Heart right ventricle (tissue), 16 donors: ENCODE measurements around the gene ASPSCR1. TPM values are rescaled to one million over a fixed set of nuclear protein-coding genes. Genes with fewer than 3 reads are reported as not detected.
A peak's percentile ranks its signal among the peaks of the same experiment; 100 is the strongest.

ENCODE experiments used
- ATAC-seq, 8 donors: fragments of 200-7000 bp; cut with Tn5 transposase; one replicate each; pipeline ENCODE4 v1.9.1; 2020; ENCODE audit warnings: mild to moderate bottlenecking in 8 of 8, moderate library complexity in 8 of 8, moderate number of reproducible peaks in 1 of 8
- DNase-seq, 2 donors: peaks; one replicate each; pipeline ENCODE4 v3.0.0-alpha.2; 2020
- H3K27ac ChIP-seq, 10 donors: fragments of 200-600 bp; sonication (generic) in 2 of 10; one replicate each; pipeline versions ENCODE4 v1.5.0 to v1.8.0; 2020 to 2022; ENCODE audit warnings: mild to moderate bottlenecking in 3 of 10
- H3K27me3 ChIP-seq, 7 donors: fragments of 200-600 bp; one replicate each; pipeline ENCODE4 v1.8.0; 2021 to 2022; ENCODE audit warnings: mild to moderate bottlenecking in 2 of 7
- H3K36me3 ChIP-seq, 9 donors: fragments of 200-600 bp; sonication (generic) in 1 of 9; one replicate each; pipeline versions ENCODE4 v1.5.0 to v1.8.0; 2020 to 2022; ENCODE audit warnings: mild to moderate bottlenecking in 2 of 9
- H3K4me1 ChIP-seq, 9 donors: fragments of 200-600 bp; sonication (generic) in 1 of 9; one replicate each; pipeline versions ENCODE4 v1.5.0 to v1.8.0; 2020 to 2022; ENCODE audit warnings: mild to moderate bottlenecking in 4 of 9
- H3K4me3 ChIP-seq, 10 donors: fragments of 200-600 bp; sonication (generic) in 2 of 10; one replicate each; pipeline versions ENCODE4 v1.5.0 to v1.8.0; 2020 to 2022; ENCODE audit warnings: mild to moderate bottlenecking in 7 of 10, moderate library complexity in 2 of 10
- H3K9me3 ChIP-seq, 11 donors: fragments of 200-600 bp in 10 of 11; sonication (generic) in 2 of 11; one replicate each; pipeline versions ENCODE4 v1.5.0 to v1.8.0; 2013 to 2022; ENCODE audit warnings: mild to moderate bottlenecking in 2 of 11, control low read depth in 1 of 11, moderate library complexity in 1 of 11
- WGBS, 2 donors: extraction: QIAGEN DNeasy Blood & Tissue Kit; methylation state at CpG; one replicate each; pipeline ENCODE4 v1.1.7; 2013; ENCODE audit warnings: inconsistent platforms in 1 of 2; 5-methylcytosine and 5-hydroxymethylcytosine counted together
- intact Hi-C, 10 donors: fragments of 100-400 bp; cut with DNase I; formaldehyde crosslinking; loops; one replicate each; pipeline versions ENCODE4 v1.11.1 to v1.14.2; 2022
- polyA plus RNA-seq, 2 donors: library from polyadenylated mRNA; stranded (reverse); fragments of 200-250 nt; gene quantifications; one replicate each; pipeline ENCODE4 v1.2.3, GENCODE V29; 2013
- total RNA-seq, 10 donors: library from RNA; stranded (reverse); fragmentation: NEBNext Ultra II Directional in 3 of 10; extraction: Animal tissue kit (Norgen Biotek cat#: 25700) in 3 of 10; gene quantifications; one replicate each; pipeline versions ENCODE4 v1.2.1 to v1.2.4, GENCODE V29; 2021 to 2023
- TF ChIP-seq, protein P1 (sequence below), 9 donors: fragments of 200-600 bp; sonication (generic) in 2 of 9; IDR thresholded peaks; one replicate each; pipeline versions ENCODE4 v1.5.0 to v1.8.0; 2021 to 2022; ENCODE audit warnings: antibody characterized with exemption in 9 of 9, mild to moderate bottlenecking in 5 of 9, moderate library complexity in 1 of 9
- donor health status: Arrhythmogenic right ventricular cardiomyopathy.
- donor health status: ischemic (EF 13 %, LVEDD 7.1; RV severe dilation, severe dysfunction).
- donor health status: healthy with polysubstance abuse.
- donor health status: DM: no; HTN: yes; CAD: no.
- donor health status: DM: no; HTN: no; CAD: no.
- donor health status: ischemic (EF 25% LVEDD 6.9; RV normal size, moderate dysfunction).
- donor health status: ischemic (EF 25% LVEDD 5.7; RV mildly dilated, moderate dysfunction).
- donor health status: healthy.
- donor health status: DM: yes; HTN: yes; CAD: no.
- donor health status: Ischemic cardiomyopathy.
- donor health status: ischemic (EF 35%, LVEDD 5.7; RV mildly dilated, moderate dysfunction).
- donor health status: nonischemic (EF 11% LVEDD 7.7; RV severe dilation, severe dysfunction).
- donor health status: DM: yes; HTN: yes; CAD: no.
- donor health status: PGD.
- donor health status: ischemic (EF 29% LVEDD 5.4; RV normal size, mild dysfunction).
- donor health status: nonischemic (EF 23%, LVEDD 6.1; RV moderate dilation, normal function).

ASPSCR1 gene
- total and polyA plus RNA-seq, 12 donors: 19.9 to 115 (median 25.1) TPM

DNA sequence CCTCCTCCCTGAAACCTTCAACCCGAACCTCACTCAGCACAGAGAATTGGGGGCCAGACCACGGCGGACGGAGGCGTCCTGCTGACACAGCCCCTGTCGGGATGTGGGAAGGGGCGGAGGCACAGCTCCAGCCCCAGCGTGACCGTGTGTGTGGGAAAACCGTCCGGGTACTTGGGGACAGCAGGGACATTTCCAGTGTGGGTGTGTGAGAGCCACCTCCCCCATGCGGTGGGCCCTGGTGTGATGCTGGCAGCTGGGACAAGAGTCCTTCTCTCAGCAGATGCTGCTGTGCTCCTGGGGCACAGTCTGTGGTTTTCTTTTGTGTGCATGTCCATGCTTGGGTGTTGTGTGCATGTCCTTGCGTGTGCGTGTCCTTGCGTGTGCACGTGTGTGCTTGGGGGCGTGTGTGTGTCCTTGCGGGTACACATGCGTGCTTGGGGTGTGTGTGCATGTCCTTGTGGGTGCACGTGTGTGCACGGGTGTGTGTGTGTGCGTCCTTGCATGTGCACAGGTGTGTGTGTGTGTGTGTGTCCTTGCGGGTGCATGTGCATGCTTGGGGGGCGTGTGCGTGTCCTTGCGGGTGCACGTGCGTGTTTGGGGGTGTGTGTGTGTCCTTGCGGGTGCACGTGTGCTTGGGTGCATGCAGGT lies 28.4 kb downstream of the ASPSCR1 start:
- ATAC-seq (no peak), DNase-seq (no peak)
- TF ChIP-seq, protein P1, sequence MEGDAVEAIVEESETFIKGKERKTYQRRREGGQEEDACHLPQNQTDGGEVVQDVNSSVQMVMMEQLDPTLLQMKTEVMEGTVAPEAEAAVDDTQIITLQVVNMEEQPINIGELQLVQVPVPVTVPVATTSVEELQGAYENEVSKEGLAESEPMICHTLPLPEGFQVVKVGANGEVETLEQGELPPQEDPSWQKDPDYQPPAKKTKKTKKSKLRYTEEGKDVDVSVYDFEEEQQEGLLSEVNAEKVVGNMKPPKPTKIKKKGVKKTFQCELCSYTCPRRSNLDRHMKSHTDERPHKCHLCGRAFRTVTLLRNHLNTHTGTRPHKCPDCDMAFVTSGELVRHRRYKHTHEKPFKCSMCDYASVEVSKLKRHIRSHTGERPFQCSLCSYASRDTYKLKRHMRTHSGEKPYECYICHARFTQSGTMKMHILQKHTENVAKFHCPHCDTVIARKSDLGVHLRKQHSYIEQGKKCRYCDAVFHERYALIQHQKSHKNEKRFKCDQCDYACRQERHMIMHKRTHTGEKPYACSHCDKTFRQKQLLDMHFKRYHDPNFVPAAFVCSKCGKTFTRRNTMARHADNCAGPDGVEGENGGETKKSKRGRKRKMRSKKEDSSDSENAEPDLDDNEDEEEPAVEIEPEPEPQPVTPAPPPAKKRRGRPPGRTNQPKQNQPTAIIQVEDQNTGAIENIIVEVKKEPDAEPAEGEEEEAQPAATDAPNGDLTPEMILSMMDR (IDR thresholded peaks at IDR 0.05): no peak
- 88 to 91% methylated on average over 30 of the region's 30 CpGs for WGBS, 2 donors
- Histone ChIP-seq H3K27me3 (no peaks in the 10 kb centered on the region), H3K27ac (no peak overlapping the region), H3K36me3 (no peaks in the 10 kb centered on the region), H3K4me1 (peaks cover 10 to 56% (median 33%) of the 10 kb centered on the region in 9 donors), H3K9me3 (no peaks in the 10 kb centered on the region), H3K4me3 (no peak overlapping the region)
- intact Hi-C loops: loop anchor here in 1 of 10 donors (5.0 kb wide), 1 partner anchor 39 kb away; no protein-coding TSS in a partner anchor

GRCh38 chr17:82006468-82007227 lies 29.2 kb downstream of the ASPSCR1 start:
- intact Hi-C loops: loop anchor here in 1 of 10 donors (5.0 kb wide), 1 partner anchor 39 kb away; no protein-coding TSS in a partner anchor
- H3K27ac ChIP-seq: peak overlapping the region in 3 of 10 donors; percentile 30 to 40 (median 39)
- WGBS, 2 donors: 57 to 64% methylated on average over 23 to 24 of the region's 24 CpGs

GRCh38 chr17:82007228-82007494 lies 29.7 kb downstream of the ASPSCR1 start:
- no peaks in the 10 kb centered on the region for H3K9me3 ChIP-seq
- DNase-seq: no peak
- no peak overlapping the region for H3K4me3 ChIP-seq
- no peaks in the 10 kb centered on the region for H3K27me3 ChIP-seq
- TF ChIP-seq, protein P1 (IDR thresholded peaks at IDR 0.05): no peak
- peaks cover 10 to 56% (median 33%) of the 10 kb centered on the region in 9 donors for H3K4me1 ChIP-seq
- H3K27ac ChIP-seq: peak overlapping the region in 1 of 10 donors; percentile 9
- peaks cover 0 to 9% (median 0%) of the 10 kb centered on the region in 9 donors for H3K36me3 ChIP-seq
- intact Hi-C loops: loop anchor here in 1 of 10 donors (5.0 kb wide), 1 partner anchor 40 kb away; no protein-coding TSS in a partner anchor
- no peak for ATAC-seq
- 81 to 85% methylated on average over 6 of the region's 6 CpGs for WGBS, 2 donors

More at GRCh38 chr17:82006468-82007227, 29.2 kb downstream of the ASPSCR1 start:
- ATAC-seq (peak in 7 of 8 donors; percentile 5 to 72 (median 33)), DNase-seq (peak in 1 of 2 donors; percentile 50)
- TF ChIP-seq, protein P1 (IDR thresholded peaks at IDR 0.05): no peak
- Histone ChIP-seq H3K27me3 (no peaks in the 10 kb centered on the region), H3K4me1 (peaks cover 10 to 56% (median 33%) of the 10 kb centered on the region in 9 donors), H3K9me3 (no peaks in the 10 kb centered on the region), H3K4me3 (no peak overlapping the region), H3K36me3 (peaks cover 0 to 5% (median 0%) of the 10 kb centered on the region in 9 donors)

DNA sequence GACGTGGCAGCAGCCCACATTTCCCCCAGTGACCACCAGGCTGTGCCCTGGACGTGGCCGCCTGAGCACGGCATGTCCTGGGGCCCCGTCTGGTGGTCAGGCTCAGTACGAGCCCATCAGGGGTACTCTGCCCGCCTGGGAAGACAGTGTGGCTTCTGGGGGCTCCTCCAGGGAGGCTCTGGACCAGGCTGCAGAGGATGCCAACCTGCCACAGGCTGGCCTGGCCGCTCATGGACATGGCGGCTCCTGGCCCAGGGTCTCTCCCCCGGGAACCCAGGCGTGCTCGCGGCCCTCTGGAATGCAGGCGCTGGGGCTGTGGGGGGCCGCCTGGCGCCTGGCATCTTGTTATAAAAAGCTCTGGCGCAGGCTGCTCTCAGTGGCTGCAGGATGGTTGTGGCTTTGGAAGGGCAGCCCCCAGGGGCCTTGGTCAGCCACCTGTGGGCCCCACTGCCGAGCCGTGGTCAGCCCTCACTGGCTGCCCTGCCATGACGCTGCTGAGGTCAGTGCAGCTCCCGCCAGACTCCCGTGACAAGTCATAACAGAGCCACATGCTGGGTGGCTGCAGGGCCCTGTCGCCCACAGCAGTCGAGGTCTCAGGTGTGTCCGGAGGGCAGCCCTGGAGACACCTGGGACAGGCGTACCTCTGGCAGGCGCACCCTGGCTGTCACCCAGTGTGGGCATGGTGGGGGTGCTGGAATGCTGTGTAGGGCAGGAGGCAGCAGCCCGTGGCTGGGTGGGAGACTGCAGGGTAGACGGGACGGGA lies 30.2 kb downstream of the ASPSCR1 start:
- 79 to 83% methylated on average over 30 of the region's 30 CpGs for WGBS, 2 donors
- H3K4me1 ChIP-seq: peaks cover 12 to 59% (median 36%) of the 10 kb centered on the region in 9 donors
- peak in 2 of 8 donors; percentile 1 to 3 for ATAC-seq
- TF ChIP-seq, protein P1 (IDR thresholded peaks at IDR 0.05): peak in 1 of 9 donors; percentile 15
- no peaks in the 10 kb centered on the region for H3K27me3 ChIP-seq
- H3K9me3 ChIP-seq: no peaks in the 10 kb centered on the region
- H3K27ac ChIP-seq: no peak overlapping the region
- no peak overlapping the region for H3K4me3 ChIP-seq
- intact Hi-C loops: loop anchor here in 1 of 10 donors (5.0 kb wide), 1 partner anchor 40 kb away; no protein-coding TSS in a partner anchor
- no peak for DNase-seq
- peaks cover 0 to 14% (median 0%) of the 10 kb centered on the region in 9 donors for H3K36me3 ChIP-seq
